Endodermal cell (in vitro differentiated cells): ENCODE data around the gene AHNAK. TPM values are rescaled to one million over a fixed set of nuclear protein-coding genes. Genes with fewer than 3 reads are reported as not detected.
"Not testable (repeated sequence)": the region's sequence is repeated elsewhere in the genome, so short reads cannot be mapped to it uniquely, and the experiment has no call there.

Experiments
- DNase-seq: peaks from one replicate; pipeline ENCODE4 v3.0.0-alpha.2; 2017
- H3K27ac ChIP-seq: 2 replicates; pipeline ENCODE4 v1.5.1; 2013; ENCODE audit warnings: mild to moderate bottlenecking, low read depth, low read length, moderate library complexity
- H3K27me3 ChIP-seq: 2 replicates; pipeline ENCODE4 v1.6.1; 2013; ENCODE audit warnings: mild to moderate bottlenecking, low read length, moderate library complexity; ENCODE audit not compliant: insufficient read depth, control insufficient read depth, poor library complexity, severe bottlenecking
- H3K36me3 ChIP-seq: 2 replicates; pipeline ENCODE4 v1.7.0; 2013; ENCODE audit warnings: mild to moderate bottlenecking, low read length, moderate library complexity; ENCODE audit not compliant: control insufficient read depth, insufficient read depth
- H3K4me1 ChIP-seq: one replicate; pipeline ENCODE4 v1.7.0; 2013; ENCODE audit warnings: low read length; ENCODE audit not compliant: control insufficient read depth, insufficient read depth
- H3K4me3 ChIP-seq: 2 replicates; pipeline ENCODE4 v1.5.1; 2013; ENCODE audit warnings: mild to moderate bottlenecking, low read length, moderate library complexity
- H3K9ac ChIP-seq: 2 replicates; pipeline ENCODE4 v1.6.1; 2013; ENCODE audit warnings: mild to moderate bottlenecking, low read length, moderate library complexity; ENCODE audit not compliant: poor library complexity, severe bottlenecking; ENCODE audit errors: extremely low read depth
- H3K9me3 ChIP-seq: 2 replicates; pipeline ENCODE4 v1.6.1; 2013; ENCODE audit warnings: mild to moderate bottlenecking, low read length, moderate library complexity; ENCODE audit not compliant: control insufficient read depth
- H3K27ac Mint-ChIP-seq: 2 replicates; pipeline ENCODE4 v1.8.0; 2020; ENCODE audit warnings: mixed read lengths
- H3K27me3 Mint-ChIP-seq: 2 replicates; pipeline ENCODE4 v1.8.0; 2021; ENCODE audit warnings: mild to moderate bottlenecking, mixed read lengths; ENCODE audit not compliant: insufficient read depth
- H3K36me3 Mint-ChIP-seq: 2 replicates; pipeline ENCODE4 v1.8.0; 2020; ENCODE audit warnings: low read depth, mixed read lengths
- H3K4me1 Mint-ChIP-seq: 2 replicates; pipeline ENCODE4 v1.8.0; 2020; ENCODE audit warnings: mixed read lengths
- H3K4me3 Mint-ChIP-seq: 2 replicates; pipeline ENCODE4 v1.8.0; 2020; ENCODE audit warnings: mild to moderate bottlenecking, moderate library complexity, mixed read lengths
- H3K9me3 Mint-ChIP-seq: 2 replicates; pipeline ENCODE4 v1.8.0; 2020; ENCODE audit warnings: mild to moderate bottlenecking, mixed read lengths
- WGBS, 2 experiments: methylation state at CpG; one replicate each; pipeline versions ENCODE4 v1.1.5 to v1.1.7; 2013; ENCODE audit warnings: missing lambda C conversion rate in 2 of 2, mixed read lengths in 1 of 2; ENCODE audit not compliant: insufficient coverage in 1 of 2, insufficient read length in 1 of 2; 5-methylcytosine and 5-hydroxymethylcytosine counted together
- total RNA-seq, 2 donors: library from RNA; stranded (reverse); fragmentation: NEBNext Ultra II Directional in 1 of 2; extraction: Animal tissue kit (Norgen Biotek cat#: 25700) in 1 of 2; gene quantifications; 2 replicates in 1 of 2; 3 replicates in 1 of 2; pipeline ENCODE4 v1.2.1, GENCODE V29; 2021
- TF ChIP-seq, protein P1 (sequence below): fragments of 200-600 bp; sonication (generic); conservative IDR thresholded peaks from 2 replicates; pipeline ENCODE4 v1.5.0; 2021; ENCODE audit warnings: antibody characterized with exemption, mild to moderate bottlenecking

Gene AHNAK
- total RNA-seq, 2 donors from 2014 or later = 109 to 165 TPM

DNA sequence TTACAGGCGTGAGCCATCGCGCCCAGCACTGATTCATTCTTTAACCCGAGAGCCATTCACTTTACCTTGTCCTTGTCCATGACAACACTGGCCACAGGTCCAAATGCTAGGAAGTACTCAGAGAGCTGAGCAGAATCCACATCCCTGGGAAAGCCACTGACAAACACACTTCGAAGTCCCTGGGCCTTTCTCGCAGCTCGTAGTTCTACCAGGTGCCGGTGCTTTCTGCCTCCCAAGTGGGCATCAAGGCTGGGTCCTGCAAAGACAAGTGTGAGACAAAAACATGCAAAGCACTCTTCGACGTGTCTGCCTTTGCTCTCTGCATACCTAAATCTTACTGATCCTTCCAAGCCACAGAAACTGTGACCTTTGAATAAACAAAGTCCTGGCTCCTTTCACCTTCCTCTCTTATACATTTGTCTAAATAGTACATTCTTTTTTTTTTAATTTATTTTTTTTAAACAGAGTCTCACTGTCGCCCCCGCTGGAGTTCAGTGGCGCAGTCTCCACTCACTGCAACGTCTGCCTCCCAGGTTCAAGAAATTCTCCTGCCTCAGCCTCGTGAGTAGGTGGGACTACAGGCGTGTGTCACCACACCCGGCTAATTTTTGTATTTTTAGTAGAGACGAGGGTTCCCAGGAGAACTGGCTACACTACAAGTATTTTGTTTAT is 42.5 kb upstream of the AHNAK start:
- WGBS, 2 experiments = 73 to 79% methylated on average over 16 to 18 of the region's 18 CpGs
- no peaks in the 10 kb centered on the region for H3K9me3 Mint-ChIP-seq
- TF ChIP-seq, protein P1, sequence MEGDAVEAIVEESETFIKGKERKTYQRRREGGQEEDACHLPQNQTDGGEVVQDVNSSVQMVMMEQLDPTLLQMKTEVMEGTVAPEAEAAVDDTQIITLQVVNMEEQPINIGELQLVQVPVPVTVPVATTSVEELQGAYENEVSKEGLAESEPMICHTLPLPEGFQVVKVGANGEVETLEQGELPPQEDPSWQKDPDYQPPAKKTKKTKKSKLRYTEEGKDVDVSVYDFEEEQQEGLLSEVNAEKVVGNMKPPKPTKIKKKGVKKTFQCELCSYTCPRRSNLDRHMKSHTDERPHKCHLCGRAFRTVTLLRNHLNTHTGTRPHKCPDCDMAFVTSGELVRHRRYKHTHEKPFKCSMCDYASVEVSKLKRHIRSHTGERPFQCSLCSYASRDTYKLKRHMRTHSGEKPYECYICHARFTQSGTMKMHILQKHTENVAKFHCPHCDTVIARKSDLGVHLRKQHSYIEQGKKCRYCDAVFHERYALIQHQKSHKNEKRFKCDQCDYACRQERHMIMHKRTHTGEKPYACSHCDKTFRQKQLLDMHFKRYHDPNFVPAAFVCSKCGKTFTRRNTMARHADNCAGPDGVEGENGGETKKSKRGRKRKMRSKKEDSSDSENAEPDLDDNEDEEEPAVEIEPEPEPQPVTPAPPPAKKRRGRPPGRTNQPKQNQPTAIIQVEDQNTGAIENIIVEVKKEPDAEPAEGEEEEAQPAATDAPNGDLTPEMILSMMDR = peak; percentile 69
- H3K27ac Mint-ChIP-seq = no peak overlapping the region
- no peak for DNase-seq
- peaks cover 15% of the 10 kb centered on the region for H3K4me1 Mint-ChIP-seq
- H3K4me3 ChIP-seq = no peak overlapping the region
- peaks cover 44% of the 10 kb centered on the region for H3K36me3 ChIP-seq
- peak overlapping the region; percentile 87 for H3K4me3 Mint-ChIP-seq
- no peak overlapping the region for H3K27ac ChIP-seq
- H3K9me3 ChIP-seq = no peaks in the 10 kb centered on the region
- peaks cover 38% of the 10 kb centered on the region for H3K36me3 Mint-ChIP-seq
- H3K4me1 ChIP-seq = no peaks in the 10 kb centered on the region
- no peaks in the 10 kb centered on the region for H3K27me3 ChIP-seq
- H3K9ac ChIP-seq = no peak overlapping the region
- no peaks in the 10 kb centered on the region for H3K27me3 Mint-ChIP-seq

DNA sequence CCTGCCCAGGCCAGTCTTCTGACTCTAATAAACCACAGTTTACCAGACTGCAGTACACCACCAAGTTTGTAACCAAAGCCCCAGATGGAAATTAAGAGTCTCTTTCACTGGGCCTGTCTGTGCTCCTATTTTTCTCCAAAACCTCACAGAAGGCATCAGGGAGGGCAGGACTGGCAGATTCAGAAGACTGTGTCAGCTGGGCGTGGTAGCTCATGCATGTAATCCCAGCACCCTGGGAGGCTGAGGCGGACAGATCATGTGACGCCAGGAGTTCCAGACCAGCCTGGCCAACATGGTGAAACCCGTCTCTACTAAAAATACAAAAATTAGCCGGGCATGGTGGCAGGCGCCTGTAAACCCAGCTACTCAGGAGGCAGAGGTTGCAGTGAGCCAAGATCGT is 38.8 kb upstream of the AHNAK start:
- peaks cover 47% of the 10 kb centered on the region for H3K36me3 Mint-ChIP-seq
- not testable (repeated sequence) for H3K27ac Mint-ChIP-seq, DNase-seq, H3K27ac ChIP-seq, H3K27me3 ChIP-seq, H3K4me1 Mint-ChIP-seq, H3K4me1 ChIP-seq, H3K4me3 Mint-ChIP-seq, H3K4me3 ChIP-seq, H3K9ac ChIP-seq, H3K9me3 ChIP-seq, H3K9me3 Mint-ChIP-seq, H3K27me3 Mint-ChIP-seq
- whole genome bisulfite sequencing, 2 experiments = 95 to 96% methylated on average over 6 to 7 of the region's 7 CpGs
- peaks cover 54% of the 10 kb centered on the region for H3K36me3 ChIP-seq

DNA sequence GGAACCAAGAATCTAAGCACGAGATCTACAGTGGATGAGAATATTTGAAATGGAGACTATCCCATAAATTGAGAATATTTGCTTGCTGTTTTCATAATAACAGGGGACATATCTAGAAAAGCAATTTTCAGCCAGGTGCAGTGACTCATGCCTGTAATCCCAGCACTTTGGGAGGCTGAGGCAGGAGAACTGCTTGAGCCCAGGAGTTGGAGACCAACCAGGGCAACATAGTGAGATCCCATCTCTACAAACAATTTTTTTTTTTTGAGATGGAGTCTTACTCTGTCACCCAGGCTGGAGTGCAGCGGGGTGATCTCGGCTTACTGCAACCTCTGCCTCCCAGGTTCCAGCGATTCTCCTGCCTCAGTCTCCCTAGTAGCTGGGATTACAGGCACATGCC is 35.1 kb upstream of the AHNAK start:
- H3K27me3 Mint-ChIP-seq, H3K9ac ChIP-seq, H3K27ac ChIP-seq, H3K9me3 Mint-ChIP-seq, H3K4me3 ChIP-seq, H3K9me3 ChIP-seq, DNase-seq, H3K27me3 ChIP-seq, H3K4me1 Mint-ChIP-seq, H3K4me1 ChIP-seq, H3K4me3 Mint-ChIP-seq, H3K27ac Mint-ChIP-seq: not testable (repeated sequence)
- H3K36me3 Mint-ChIP-seq = peaks cover 52% of the 10 kb centered on the region
- 97% methylated on average over 4 of the region's 4 CpGs for WGBS, 2 experiments
- H3K36me3 ChIP-seq = peaks cover 49% of the 10 kb centered on the region

DNA sequence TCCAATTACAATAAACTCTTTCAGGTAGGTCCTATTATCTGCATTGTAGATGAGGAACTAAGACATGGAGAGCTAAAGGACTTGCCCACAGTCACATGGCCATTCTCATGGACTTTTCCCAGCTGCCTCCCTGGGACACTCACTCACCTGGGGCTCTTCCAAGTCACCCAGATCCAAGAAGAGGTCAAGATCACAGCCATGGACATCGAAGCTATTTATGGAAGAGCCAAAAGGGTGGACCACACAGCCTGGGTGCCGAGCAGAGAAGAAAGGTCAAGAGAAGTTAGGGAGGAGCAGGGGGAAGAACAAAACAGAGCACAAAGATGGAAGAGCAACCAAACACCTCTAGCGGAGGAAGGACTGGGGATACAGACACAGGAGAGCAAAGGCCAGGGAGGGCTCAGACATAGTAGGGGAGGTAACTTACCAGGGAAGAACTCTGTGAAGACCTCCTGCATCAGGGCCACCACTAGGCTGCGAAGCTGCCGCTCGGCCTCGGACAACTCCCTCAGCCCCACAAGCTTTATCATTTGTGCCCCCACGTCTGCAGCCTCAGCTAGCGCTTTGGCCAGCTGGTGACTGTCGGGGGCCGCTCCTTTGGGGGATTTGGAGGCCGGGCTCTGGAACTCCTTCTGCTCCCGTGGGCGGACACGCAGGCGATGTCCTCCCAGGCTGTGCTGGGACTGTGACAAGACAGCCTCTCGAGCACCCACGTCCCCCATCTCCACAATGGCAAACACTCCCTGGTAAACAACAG is 34.5 kb upstream of the AHNAK start:
- Histone ChIP-seq H3K27me3 (no peaks in the 10 kb centered on the region), H3K4me1 (no peaks in the 10 kb centered on the region), H3K27ac (no peak overlapping the region), H3K9ac (no peak overlapping the region), H3K9me3 (peaks cover 4% of the 10 kb centered on the region), H3K4me3 (no peak overlapping the region), H3K36me3 (peaks cover 48% of the 10 kb centered on the region)
- Mint-ChIP-seq H3K27ac (peak overlapping the region; percentile 2), H3K9me3 (peaks cover 3% of the 10 kb centered on the region), H3K27me3 (no peaks in the 10 kb centered on the region), H3K36me3 (peaks cover 54% of the 10 kb centered on the region), H3K4me1 (no peaks in the 10 kb centered on the region), H3K4me3 (no peak overlapping the region)
- WGBS, 2 experiments = 93 to 94% methylated on average over 9 to 18 of the region's 18 CpGs
- no peak for DNase-seq
- TF ChIP-seq, protein P1 = no peak
